Measurements from ENCODE around the gene BMAL2.

BMAL2 gene

DNA sequence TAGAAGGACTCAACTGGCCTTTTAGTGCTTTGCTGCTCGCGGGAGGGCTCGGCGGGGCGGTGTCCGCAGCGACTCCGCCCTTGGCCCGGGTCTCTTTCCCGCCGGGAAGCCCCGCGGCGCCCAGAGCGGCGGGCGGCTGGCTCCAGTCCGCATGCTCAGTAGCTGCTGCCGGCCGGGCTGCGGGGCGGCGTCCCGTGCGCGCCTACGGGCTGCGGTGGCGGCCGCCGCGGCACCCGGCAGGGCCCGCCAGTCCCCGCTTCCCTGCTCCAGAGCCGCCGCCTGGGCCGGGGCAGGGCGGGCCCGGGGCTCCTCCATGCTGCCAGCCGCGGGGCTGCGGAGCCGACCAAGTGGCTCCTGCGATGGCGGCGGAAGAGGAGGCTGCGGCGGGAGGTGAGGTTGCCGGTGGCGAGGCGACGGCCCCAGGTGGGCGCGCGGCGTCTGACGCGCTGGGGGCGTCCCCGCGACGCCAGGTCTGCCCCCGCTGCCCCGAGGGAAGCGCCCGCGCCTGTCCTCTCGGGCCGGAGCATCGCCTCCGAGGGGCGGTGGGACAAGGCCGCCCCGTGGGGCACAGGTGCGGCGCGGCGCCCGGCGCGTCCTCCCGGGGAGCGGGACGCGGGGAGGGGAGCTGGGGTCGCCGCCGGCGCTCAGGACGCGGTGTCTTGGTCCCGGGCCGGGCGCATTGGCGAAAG lies at the start of gene BMAL2:
Gene BMAL2 (plus strand): TSS at position 123 of the 689 bp plus-strand sequence. CDS start 237 bp downstream, at position 360.
- peak; percentile 4 to 9 for DNase-seq

GRCh38 chr12:27284021-27284420 lies 48.6 kb upstream of the BMAL2 start:
- no peak for DNase-seq

DNA sequence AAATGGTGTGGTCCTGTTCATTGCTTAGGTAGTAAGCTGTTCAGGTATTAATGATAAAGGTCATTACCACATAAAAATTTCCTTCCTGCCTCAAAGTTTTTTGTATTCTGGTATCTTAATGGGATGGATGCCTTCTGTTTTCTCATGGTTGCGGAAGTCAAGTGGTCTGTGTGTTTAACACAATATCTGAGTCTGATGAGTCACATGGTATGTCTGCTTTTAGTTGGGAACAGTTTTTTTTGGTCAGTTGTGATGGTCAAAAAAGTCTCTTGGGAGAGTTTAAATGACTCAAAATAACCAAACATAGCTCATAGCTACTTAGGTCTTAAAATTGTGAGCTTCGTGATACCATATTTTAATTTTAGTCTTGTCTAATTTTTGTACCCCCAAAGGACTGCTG lies 47.9 kb upstream of the BMAL2 start:
- DNase-seq, result no peak

GRCh38 chr12:27285403-27285802 lies 47.2 kb upstream of the BMAL2 start:
- DNase-seq, result no peak

- DNase-seq, result no peak
Observed at GRCh38 chr12:27289414-27289813, 43.2 kb upstream of the BMAL2 start.

DNA sequence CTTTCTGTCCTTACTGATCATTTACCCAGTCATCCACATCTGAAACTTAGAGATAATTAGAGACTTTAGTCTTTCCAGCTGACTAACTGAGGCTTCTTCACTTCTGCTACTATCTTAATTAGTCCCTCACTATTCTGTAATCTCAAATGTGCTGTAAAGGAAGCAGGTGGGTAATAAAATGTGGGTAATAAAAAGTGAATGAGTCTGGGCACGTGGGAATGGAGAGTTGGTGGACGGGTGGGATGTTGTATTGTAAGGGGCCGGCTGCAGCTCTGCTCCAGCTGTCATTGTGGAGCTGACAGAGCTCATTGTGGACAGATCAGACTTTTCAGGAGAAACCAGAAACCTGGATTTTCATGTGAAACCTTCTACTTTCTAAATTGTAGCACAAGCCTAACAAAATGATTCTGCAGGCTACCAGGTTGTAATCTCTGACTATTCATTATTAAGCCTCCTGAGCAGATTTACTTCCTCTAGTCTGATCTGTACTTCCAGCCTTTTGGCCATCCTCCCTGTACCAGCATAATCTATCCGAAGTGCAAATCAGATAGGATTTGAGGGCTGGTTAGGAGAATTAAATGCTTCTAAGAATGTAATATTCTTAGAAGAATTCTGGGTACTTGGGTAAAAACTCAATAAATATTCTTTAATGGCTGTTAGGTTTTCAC lies 42.0 kb upstream of the BMAL2 start:
- DNase-seq, result no peak

- DNase-seq, result no peak
Observed at GRCh38 chr12:27291862-27292261, 40.8 kb upstream of the BMAL2 start.

DNA sequence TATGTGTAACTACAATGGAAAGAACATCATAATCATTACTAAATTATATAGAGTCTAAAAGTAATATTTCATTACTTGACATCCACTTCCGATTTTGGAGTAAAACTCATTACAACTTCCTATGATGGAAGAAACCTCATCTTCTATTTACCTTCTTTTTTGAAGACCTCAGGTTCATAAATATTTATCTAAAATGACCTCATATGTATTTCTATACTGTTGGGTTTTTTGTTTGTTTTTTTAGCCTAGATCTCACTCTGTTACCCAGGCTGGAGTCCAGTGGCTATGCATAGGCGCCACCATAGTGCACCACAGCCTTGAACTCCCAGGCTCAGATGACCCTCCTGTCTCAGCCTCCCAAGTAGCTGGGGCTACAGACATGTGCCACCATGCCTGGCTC lies 39.9 kb upstream of the BMAL2 start:
- no peak for DNase-seq

- no peak for DNase-seq
Observed at GRCh38 chr12:27293463-27293862, 39.2 kb upstream of the BMAL2 start.

GRCh38 chr12:27296674-27297073 lies 36.0 kb upstream of the BMAL2 start:
- no peak for DNase-seq

- no peak for DNase-seq
Observed at GRCh38 chr12:27297566-27297965, 35.1 kb upstream of the BMAL2 start.

DNA sequence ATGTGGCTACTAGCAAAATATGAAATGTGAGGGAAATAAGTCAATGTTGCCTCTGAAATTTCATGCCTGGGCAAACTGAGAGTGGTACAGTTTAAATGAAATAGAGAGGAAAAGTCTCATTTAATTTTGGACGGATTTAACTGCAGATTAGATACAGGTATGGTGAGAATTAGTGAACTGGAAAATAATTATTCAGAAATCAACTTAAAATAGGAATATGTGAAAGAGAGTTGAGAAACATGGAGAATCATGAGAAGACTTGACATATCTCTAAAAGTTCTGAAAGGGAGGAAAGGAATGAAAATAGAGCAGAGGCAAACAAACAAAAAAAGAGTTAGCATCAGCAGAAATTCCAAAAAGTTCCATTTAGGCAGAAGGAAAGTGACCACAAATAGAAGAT lies 33.5 kb upstream of the BMAL2 start:
- no peak for DNase-seq

GRCh38 chr12:27300226-27300625 lies 32.4 kb upstream of the BMAL2 start:
- DNase-seq, result no peak

GRCh38 chr12:27303139-27304111 lies 29.2 kb upstream of the BMAL2 start:
- DNase-seq, result no peak

GRCh38 chr12:27304856-27305255 lies 27.8 kb upstream of the BMAL2 start:
- DNase-seq, result no peak

DNA sequence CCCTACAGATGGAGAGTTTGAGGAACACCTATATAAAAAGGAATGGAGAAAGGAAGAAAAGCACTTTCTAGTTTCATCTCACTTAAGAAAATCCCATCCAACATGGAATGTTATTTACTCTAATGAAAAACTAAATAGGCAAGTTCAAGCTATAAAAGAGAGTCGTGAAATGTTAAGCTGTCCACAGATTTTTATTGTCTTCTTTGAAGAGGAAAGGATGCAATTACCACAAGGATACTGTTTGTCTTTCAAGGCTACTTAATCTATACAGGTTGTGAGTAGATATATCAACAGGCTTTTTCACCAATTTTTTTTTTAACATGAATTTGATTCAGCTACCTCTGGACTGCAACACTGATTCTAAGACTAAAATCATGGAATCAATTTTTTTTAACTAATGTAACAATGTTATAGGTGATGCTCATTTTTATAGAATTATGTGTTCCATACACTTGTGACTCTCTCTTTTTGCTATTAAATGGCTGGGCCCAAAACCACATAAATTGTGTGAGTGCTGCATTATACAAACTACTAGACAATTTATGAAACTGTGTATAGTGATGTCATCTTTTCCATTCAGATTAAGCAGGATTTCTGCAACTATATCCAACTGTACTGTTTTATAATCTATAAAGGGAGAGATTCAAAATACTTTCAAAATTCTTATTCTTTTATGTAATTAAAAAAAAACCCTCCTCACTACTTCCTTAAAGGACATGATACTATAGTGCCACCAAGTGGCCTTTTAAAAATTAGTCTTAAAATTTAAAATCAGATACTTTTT lies 26.8 kb upstream of the BMAL2 start:
- no peak for DNase-seq

GRCh38 chr12:27309293-27309994 lies 23.2 kb upstream of the BMAL2 start:
- no peak for DNase-seq

DNA sequence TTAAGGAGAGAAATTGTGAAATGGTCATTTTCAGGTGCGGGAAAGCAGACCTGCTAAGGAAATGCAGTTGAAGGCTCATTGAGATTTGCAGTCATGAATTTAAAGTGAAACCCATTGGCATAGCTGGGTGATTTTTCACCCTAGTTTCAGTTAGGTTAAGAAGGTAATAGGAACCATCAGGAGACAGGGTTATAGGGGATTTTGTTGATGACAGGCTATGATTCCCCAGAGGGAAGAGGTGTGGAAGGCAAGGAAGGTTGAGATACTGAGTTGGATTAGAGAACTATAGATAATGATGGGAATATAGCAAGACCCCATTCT lies 22.7 kb upstream of the BMAL2 start:
- DNase-seq, result no peak

DNA sequence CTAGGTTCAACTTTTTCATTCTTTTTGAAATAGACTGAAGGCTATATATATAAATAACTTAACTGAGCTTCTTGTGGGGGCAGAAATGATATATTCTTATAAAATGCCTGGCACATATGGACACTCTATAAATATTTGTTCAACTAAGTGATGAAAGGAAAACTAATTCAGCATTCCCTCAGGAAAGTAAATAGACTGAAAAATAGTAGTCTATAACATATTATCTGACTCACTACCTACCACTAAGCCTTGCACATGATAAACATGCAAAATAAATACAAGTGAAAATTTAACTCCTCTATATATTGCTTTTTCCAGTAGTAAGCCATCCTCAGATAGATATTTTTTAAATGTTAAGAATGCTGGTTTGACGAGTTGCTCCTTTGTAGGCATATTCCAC lies 15.7 kb upstream of the BMAL2 start:
- no peak for DNase-seq

- DNase-seq, result no peak
Observed at GRCh38 chr12:27319409-27319808, 13.2 kb upstream of the BMAL2 start.

DNA sequence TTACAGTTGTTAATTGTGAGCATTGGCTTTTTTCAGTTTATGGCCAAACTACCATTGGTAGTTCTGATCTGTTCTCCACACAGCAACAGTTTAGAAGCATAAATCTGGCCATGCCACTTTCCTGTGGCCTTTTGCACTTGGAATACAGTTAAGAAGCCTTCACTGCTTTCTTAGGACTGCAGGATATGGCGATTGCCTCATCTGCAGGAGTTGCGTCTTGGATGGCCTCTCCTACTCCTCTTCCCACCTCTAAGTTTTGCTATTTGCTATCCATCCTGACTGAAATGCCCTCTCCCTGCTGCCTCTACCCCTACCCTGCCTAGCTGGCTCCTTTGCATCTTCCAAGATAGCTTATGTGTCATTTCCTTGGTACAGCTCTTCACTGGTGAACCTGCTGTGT lies 12.8 kb upstream of the BMAL2 start:
- DNase-seq, result no peak

DNA sequence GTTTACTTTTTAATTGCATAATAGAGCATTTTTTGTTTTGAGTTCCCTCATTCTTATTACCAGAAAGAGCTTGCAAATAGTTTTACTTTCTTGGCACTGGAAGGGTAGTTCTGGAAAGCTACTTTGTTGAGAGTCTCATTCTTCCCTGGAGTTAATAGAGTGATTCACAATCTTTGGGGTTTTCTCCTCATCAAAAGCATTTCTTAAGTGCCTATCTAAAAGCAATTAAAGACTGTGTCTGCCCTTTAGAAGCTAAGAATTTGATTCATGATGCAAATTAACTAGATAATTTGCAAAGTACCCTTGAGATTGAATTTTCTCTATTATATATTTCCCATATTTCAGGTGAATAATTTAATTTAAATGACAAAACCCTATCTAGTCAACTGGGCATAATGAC lies 8.1 kb upstream of the BMAL2 start:
- no peak for DNase-seq
